Caco-2 (cell line): ENCODE data around the gene ZNF45. TPM values are rescaled to one million over a fixed set of nuclear protein-coding genes. Genes with fewer than 3 reads are reported as not detected.
"Not testable (repeated sequence)": the region's sequence is repeated elsewhere in the genome, so short reads cannot be mapped to it uniquely, and the experiment has no call there.

ENCODE experiments used
- BruUV-seq: library from RNA; stranded (reverse); fragments of 400-500 nt; replicated peaks from 2 replicates; lab custom pipeline; 2021; lab: Mats Ljungman, UMichigan
- CTCF ChIA-PET: fragments of 300-600 bp; sonication (Branson Sonifier 250); formaldehyde crosslinking; loops from one replicate; lab custom pipeline; 2022; ENCODE audit warnings: antibody characterized with exemption; lab: Charles Lee
- POLR2A ChIA-PET: fragments of 300-600 bp; sonication (Branson Sonifier 250); formaldehyde crosslinking; loops from one replicate; lab custom pipeline; 2022; ENCODE audit warnings: antibody characterized with exemption; lab: Charles Lee
- DNase-seq, 2 experiments: peaks; one replicate each; pipeline versions ENCODE4 v3.0.0 to v3.0.0-alpha.2; 2020 to 2022
- H3K27me3 ChIP-seq: replicated peaks from 2 replicates; pipeline ENCODE4 v1.6.0; 2011; ENCODE audit warnings: low read length; ENCODE audit not compliant: control insufficient read depth, insufficient read depth
- H3K36me3 ChIP-seq: 2 replicates; pipeline ENCODE4 v1.5.1; 2011; ENCODE audit warnings: low read length; ENCODE audit not compliant: control insufficient read depth, insufficient read depth
- H3K4me1 ChIP-seq: fragments of 250-450 bp; sonication (Bioruptor Pico); 2 replicates; pipeline ENCODE4 v1.5.1; 2020; ENCODE audit warnings: mild to moderate bottlenecking
- H3K4me3 ChIP-seq: 2 replicates; pipeline ENCODE4 v1.5.1; 2011; ENCODE audit warnings: low read depth, mild to moderate bottlenecking, control low read depth, low read length
- H3K9me3 ChIP-seq: fragments of 250-450 bp; sonication (Bioruptor Pico); 2 replicates; pipeline ENCODE4 v1.5.1; 2020; ENCODE audit warnings: mild to moderate bottlenecking, moderate library complexity
- H3K27ac Mint-ChIP-seq: one replicate; pipeline ENCODE4 v1.8.0; 2022; ENCODE audit warnings: mixed read lengths; ENCODE audit not compliant: unreplicated experiment
- H3K27me3 Mint-ChIP-seq: one replicate; pipeline ENCODE4 v1.8.0; 2022; ENCODE audit warnings: mixed read lengths; ENCODE audit not compliant: insufficient read depth, unreplicated experiment
- H3K36me3 Mint-ChIP-seq: one replicate; pipeline ENCODE4 v1.8.0; 2022; ENCODE audit warnings: mild to moderate bottlenecking, mixed read lengths; ENCODE audit not compliant: insufficient read depth, unreplicated experiment
- H3K4me1 Mint-ChIP-seq: one replicate; pipeline ENCODE4 v1.8.0; 2022; ENCODE audit warnings: low read depth, mixed read lengths; ENCODE audit not compliant: unreplicated experiment
- H3K4me3 Mint-ChIP-seq: one replicate; pipeline ENCODE4 v1.8.0; 2022; ENCODE audit warnings: mild to moderate bottlenecking, moderate library complexity, mixed read lengths; ENCODE audit not compliant: unreplicated experiment
- H3K9me3 Mint-ChIP-seq: one replicate; pipeline ENCODE4 v1.8.0; 2022; ENCODE audit warnings: mixed read lengths; ENCODE audit not compliant: unreplicated experiment
- CTCF ChIP-seq, 2 experiments: fragments of 200-600 bp in 1 of 2; IDR thresholded peaks; 1 replicate in 1 of 2; 2 replicates in 1 of 2; pipeline versions ENCODE4 v1.5.1 to v1.8.0; 2011 to 2022; ENCODE audit warnings: antibody characterized with exemption in 1 of 2, control low read depth in 1 of 2, inconsistent platforms in 1 of 2, low read depth in 1 of 2, low read length in 1 of 2, mild to moderate bottlenecking in 1 of 2, moderate library complexity in 1 of 2; ENCODE audit not compliant: insufficient read depth in 1 of 2, severe bottlenecking in 1 of 2, unreplicated experiment in 1 of 2
- intact Hi-C: fragments of 100-400 bp; cut with micrococcal nuclease; formaldehyde crosslinking; loops from one replicate; pipeline ENCODE4 v1.10.0; 2022; ENCODE audit not compliant: unreplicated experiment
- total RNA-seq: library from RNA; stranded (reverse); gene quantifications from 2 replicates; pipeline ENCODE4 v1.2.3, GENCODE V29; 2022

The ZNF45 gene
- total RNA-seq, 1 experiment from 2014 or later, result 14.8 TPM

GRCh38 chr19:43872547-43873336 is 62.3 kb downstream of the ZNF45 start:
- Histone ChIP-seq H3K4me3 (no peak overlapping the region), H3K36me3 (no peaks in the 10 kb centered on the region), H3K4me1 (no peaks in the 10 kb centered on the region), H3K27me3 (no peaks in the 10 kb centered on the region), H3K9me3 (peaks cover 67% of the 10 kb centered on the region)
- no peaks in the 10 kb centered on the region for H3K4me1 Mint-ChIP-seq
- no TSS peak for BruUV-seq
- DNase-seq, result no peak
- no peaks in the 10 kb centered on the region for H3K27me3 Mint-ChIP-seq
- H3K27ac Mint-ChIP-seq, result no peak overlapping the region
- CTCF ChIA-PET, result no interaction called here
- no peak for TF ChIP-seq CTCF (IDR thresholded peaks at IDR 0.05; ENCODE audit: insufficient read depth in 1 of 2, low read depth in 1 of 2, low read length in 1 of 2, severe bottlenecking in 1 of 2, unreplicated experiment in 1 of 2)
- H3K4me3 Mint-ChIP-seq, result no peak overlapping the region
- intact Hi-C loops, result no loop called here
- POLR2A ChIA-PET, result no interaction called here
- peaks cover 45% of the 10 kb centered on the region for H3K9me3 Mint-ChIP-seq
- peaks cover 5% of the 10 kb centered on the region for H3K36me3 Mint-ChIP-seq

GRCh38 chr19:43866923-43867322 is 68.2 kb downstream of the ZNF45 start:
- H3K27me3 Mint-ChIP-seq, H3K36me3 Mint-ChIP-seq, intact Hi-C loops, H3K36me3 ChIP-seq, POLR2A ChIA-PET, H3K27me3 ChIP-seq, H3K4me1 ChIP-seq, DNase-seq, BruUV-seq, H3K4me3 Mint-ChIP-seq, H3K4me1 Mint-ChIP-seq, H3K4me3 ChIP-seq, H3K27ac Mint-ChIP-seq, CTCF ChIA-PET: not testable (repeated sequence)
- H3K9me3 ChIP-seq, result peaks cover 60% of the 10 kb centered on the region
- H3K9me3 Mint-ChIP-seq, result peaks cover 25% of the 10 kb centered on the region

Other genes with a start within 250 kb of the ZNF45 start
- not detected in 2 replicates for gene IRGC, start 219.2 kb downstream of the ZNF45 start, total RNA-seq
- gene SMG9, start 180.3 kb downstream of the ZNF45 start, total RNA-seq, result 87.6 and 98.8 TPM in 2 replicates
- gene KCNN4, start 154.3 kb downstream of the ZNF45 start, total RNA-seq, result 3.0 and 4.0 TPM in 2 replicates
- 0.93 and 0.95 TPM in 2 replicates for gene LYPD5, start 132.8 kb downstream of the ZNF45 start, total RNA-seq
- gene ZNF283, start 108.0 kb downstream of the ZNF45 start, total RNA-seq, result 12.0 and 14.7 TPM in 2 replicates
- gene ZNF404, start 51.3 kb downstream of the ZNF45 start, total RNA-seq, result 0.43 and 1.1 TPM in 2 replicates
- gene ZNF221, start 15.9 kb upstream of the ZNF45 start, total RNA-seq, result 4.3 and 6.2 TPM in 2 replicates
- gene ZNF155, start 48.9 kb upstream of the ZNF45 start, total RNA-seq, result 9.4 and 10.3 TPM in 2 replicates
- gene ZNF230, start 67.7 kb upstream of the ZNF45 start, total RNA-seq, result 5.1 and 5.5 TPM in 2 replicates
- 4.4 and 5.6 TPM in 2 replicates for gene ZNF222, start 90.1 kb upstream of the ZNF45 start, total RNA-seq
- 9.9 and 11.3 TPM in 2 replicates for gene ZNF223, start 116.8 kb upstream of the ZNF45 start, total RNA-seq
- 2.3 and 3.6 TPM in 2 replicates for gene ZNF284, start 136.9 kb upstream of the ZNF45 start, total RNA-seq
- 24.7 and 25.9 TPM in 2 replicates for gene ZNF224, start 159.1 kb upstream of the ZNF45 start, total RNA-seq
- gene ZNF225, start 178.1 kb upstream of the ZNF45 start, total RNA-seq, result 4.3 and 4.8 TPM in 2 replicates
- 9.4 and 13.3 TPM in 2 replicates for gene ZNF234, start 206.3 kb upstream of the ZNF45 start, total RNA-seq
- gene ZNF226, start 229.8 kb upstream of the ZNF45 start, total RNA-seq, result 27.0 and 28.0 TPM in 2 replicates